GM12874 (cell line): ENCODE measurements around the gene IBA57.

Source experiments
- TF ChIP-seq, protein P1 (sequence below): IDR thresholded peaks from 2 replicates; pipeline ENCODE4 v1.5.1; 2011; ENCODE audit warnings: low read depth, mild to moderate bottlenecking, control low read depth, low read length, moderate library complexity; ENCODE audit not compliant: insufficient read depth

Gene IBA57

DNA sequence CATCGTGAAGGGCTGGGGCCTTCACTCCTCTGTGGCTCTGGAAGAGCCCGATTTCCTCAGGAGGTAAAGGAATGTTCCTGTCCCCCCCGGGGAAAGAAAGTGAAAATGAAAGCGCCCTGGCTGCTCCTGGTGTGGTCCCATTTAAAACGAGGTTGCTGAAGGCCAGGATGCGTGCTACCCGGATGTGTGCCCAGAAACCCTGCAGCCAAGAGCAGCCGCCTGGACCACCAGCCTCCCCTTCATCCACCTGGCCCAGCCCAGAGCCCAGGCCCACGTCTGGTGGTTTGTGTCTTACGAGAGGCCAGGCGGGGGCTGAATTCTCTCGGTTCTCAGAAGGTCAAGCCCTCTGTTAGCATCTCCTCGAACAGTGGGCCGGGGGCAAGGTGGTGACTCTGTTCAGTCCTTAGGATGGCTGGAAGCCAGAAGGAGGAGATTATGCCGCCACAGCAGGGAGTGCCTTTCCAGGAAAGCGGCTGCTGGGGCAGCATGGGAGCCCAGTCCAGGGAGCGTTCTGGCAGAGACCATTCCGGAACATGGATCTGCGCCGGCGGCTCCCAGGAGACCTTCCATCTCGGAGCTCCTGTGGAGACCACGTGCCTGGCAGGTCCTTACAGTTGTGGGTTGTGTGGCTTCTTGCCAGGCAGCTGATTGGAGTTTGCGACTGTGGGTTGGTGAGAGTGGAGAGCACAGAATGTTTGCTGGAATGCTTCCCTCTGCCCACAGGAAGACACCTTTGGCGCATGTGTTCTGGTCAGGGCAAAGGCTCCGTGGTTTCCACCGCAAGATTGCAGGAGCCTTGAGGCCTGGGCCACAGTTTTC is 24.2 kb upstream of the IBA57 start:
- TF ChIP-seq, protein P1, sequence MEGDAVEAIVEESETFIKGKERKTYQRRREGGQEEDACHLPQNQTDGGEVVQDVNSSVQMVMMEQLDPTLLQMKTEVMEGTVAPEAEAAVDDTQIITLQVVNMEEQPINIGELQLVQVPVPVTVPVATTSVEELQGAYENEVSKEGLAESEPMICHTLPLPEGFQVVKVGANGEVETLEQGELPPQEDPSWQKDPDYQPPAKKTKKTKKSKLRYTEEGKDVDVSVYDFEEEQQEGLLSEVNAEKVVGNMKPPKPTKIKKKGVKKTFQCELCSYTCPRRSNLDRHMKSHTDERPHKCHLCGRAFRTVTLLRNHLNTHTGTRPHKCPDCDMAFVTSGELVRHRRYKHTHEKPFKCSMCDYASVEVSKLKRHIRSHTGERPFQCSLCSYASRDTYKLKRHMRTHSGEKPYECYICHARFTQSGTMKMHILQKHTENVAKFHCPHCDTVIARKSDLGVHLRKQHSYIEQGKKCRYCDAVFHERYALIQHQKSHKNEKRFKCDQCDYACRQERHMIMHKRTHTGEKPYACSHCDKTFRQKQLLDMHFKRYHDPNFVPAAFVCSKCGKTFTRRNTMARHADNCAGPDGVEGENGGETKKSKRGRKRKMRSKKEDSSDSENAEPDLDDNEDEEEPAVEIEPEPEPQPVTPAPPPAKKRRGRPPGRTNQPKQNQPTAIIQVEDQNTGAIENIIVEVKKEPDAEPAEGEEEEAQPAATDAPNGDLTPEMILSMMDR, result no peak

DNA sequence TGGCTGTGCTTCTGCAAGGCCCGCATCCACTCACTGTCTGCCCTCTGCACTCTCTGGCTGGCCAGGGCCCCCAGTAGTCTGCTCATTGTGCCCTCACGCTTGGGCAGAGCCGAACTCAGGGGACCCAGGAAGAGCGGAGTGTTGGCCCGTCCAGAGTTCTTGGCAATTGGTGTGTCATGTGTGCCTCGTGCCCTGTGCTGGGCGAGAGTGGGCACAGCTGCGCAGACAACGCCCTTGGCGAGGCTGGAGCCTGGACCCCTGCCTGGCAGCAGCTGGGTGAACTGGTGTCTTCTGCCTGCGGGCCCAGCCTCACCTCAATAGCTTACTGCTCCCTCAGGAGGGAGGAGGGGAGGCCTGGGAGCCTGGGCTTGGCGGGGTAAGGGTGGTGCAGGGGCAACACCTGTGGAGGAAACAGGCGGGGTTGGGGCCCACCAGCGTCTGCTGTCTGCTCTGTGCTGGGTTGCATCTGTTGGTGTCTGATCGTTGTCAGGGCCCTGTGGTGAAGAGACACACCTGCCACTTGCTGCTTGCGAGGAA is 23.4 kb upstream of the IBA57 start:
- TF ChIP-seq, protein P1, result no peak

DNA sequence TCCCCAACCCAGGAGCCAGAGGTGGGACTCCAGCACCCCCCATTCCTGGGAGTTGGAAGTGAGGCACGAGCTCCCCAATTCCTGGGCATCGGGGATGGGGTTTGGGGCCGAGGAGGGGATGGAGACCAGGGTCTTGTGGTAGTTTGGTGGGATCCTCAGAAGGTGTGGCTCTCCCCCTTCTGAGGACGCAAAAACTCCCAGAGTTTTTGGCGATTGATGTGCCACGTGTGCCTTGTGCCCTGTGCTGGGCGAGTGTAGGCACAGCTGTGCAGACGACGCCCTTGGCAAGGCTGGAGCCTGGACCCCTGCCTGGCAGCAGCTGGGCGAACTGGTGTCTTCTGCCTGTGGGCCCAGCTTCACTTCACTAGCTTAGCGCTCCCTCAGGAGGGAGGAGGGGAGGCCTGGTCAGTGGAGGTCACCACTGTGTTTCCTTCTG is 22.9 kb upstream of the IBA57 start:
- TF ChIP-seq, protein P1, result no peak

DNA sequence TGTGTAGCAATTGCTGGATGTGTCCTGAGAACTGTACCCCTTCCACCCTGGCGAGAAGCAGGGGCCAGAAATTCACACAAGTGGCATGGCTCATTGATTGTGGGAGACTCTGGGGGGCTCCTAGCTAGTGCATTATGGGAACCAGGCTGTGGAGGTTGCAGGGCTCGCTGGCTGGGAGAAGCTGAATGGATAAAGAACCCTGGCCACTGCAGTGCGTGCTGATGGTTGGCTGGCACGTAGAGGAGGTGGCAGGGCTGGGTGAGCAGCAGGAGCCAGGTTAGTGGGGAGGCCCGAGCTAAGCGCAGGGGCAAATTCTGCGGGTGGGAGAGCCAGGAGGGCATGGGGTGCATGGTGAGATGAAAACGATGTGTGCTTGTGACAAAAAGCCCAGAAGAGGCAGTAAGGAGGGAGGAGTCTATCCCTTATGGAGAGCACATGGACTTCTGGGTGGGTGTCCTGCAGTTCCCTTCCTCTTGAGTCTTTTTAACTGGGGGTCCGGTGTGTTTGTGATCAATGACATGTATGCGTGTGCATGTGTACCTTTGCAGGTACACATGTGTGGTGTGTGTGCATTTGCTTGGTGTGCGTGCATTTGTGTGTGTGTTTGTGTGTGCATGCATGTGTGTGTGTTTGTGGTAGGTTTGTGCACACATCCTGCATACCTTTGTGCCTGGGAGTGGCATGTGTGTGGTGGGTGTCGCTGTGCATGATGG is 22.0 kb upstream of the IBA57 start:
- TF ChIP-seq, protein P1, result no peak

DNA sequence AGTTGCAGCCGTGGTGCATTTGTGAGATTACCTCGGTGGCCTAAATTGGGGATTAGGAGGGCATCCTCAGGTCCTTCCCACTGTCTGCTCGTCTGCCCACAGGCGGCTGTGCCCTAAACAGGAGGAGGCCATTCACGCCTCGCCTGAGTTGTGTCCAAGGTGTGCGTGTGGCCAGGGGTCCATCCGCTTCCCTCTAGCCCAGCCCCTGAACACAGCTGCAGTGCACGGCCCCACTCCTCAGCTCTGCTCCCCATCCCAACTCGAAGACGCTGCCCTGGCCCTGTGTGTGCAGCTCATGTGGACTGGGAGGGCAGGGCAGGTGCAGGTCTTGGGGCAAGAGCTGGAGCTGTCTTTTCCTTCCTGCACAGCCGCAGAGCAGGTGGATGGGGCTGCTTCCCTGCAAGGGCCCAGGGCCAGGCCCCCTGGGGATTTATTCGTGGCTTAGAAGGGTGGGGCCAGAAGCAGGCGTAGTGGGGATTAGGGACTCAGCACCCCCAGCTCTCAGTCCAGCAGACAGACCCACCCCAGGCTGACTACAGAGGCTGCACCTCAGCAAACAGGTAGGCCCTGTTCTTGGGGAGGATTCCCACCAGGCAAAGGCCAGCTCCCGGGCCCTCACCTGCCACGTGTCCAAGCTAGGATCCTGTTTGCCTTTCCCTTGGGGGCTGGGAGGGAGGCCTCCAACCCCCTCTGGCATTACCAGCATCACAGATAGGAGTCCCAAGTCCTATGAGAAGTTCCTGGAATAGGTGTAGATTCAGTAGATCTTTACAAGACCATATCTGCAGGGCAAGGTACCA is 21.2 kb upstream of the IBA57 start:
- TF ChIP-seq, protein P1, result no peak

DNA sequence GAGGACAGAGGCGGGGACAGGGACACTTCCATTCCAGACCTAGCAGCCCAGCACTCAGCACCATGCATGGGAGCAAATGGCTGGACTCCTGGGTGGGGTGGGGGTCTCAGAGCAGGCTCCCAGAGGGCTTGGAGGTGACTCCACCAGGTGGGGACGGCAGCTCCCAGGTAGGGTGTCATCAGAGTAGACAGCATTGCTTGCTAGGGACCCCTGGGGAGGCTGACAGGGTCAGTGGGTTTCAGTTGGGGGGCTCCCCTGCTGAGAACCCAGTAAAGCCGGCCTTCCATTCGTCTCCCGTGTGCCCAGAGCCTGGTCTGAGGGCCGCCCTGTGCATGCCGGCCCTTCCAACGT is 20.6 kb upstream of the IBA57 start:
- TF ChIP-seq, protein P1, result no peak
